Kidney (tissue), 14 donors: ENCODE results near the gene DAW1. TPM values are rescaled to one million over a fixed set of nuclear protein-coding genes. Genes with fewer than 3 reads are reported as not detected.
"Not testable (repeated sequence)": the region's sequence is repeated elsewhere in the genome, so short reads cannot be mapped to it uniquely, and the experiment has no call there.

Experiments used
- DNase-seq, 5 donors: peaks; one replicate each; pipeline ENCODE4 v3.0.0-alpha.2; 2013 to 2020
- FAIRE-seq: peaks from 2 replicates; lab custom pipeline; 2012; peaks lifted over from hg19 to GRCh38; lab: Jason Lieb, UNC
- H3K27ac ChIP-seq, 2 donors: one replicate each; pipeline ENCODE4 v1.7.0; 2013; ENCODE audit warnings: low read depth in 2 of 2, low read length in 2 of 2, inconsistent platforms in 1 of 2
- H3K27me3 ChIP-seq: one replicate; pipeline ENCODE4 v1.7.1; 2013; ENCODE audit warnings: low read length, inconsistent platforms; ENCODE audit not compliant: control insufficient read depth, insufficient read depth
- H3K36me3 ChIP-seq, 3 donors: one replicate each; pipeline versions ENCODE4 v1.7.0 to v1.7.1; 2013; ENCODE audit warnings: low read length in 3 of 3, control low read depth in 1 of 3, inconsistent platforms in 1 of 3; ENCODE audit not compliant: insufficient read depth in 3 of 3, control insufficient read depth in 2 of 3
- H3K4me1 ChIP-seq, 3 donors: one replicate each; pipeline versions ENCODE4 v1.7.0 to v1.7.1; 2013; ENCODE audit warnings: low read length in 3 of 3, inconsistent platforms in 1 of 3, low read depth in 1 of 3; ENCODE audit not compliant: control insufficient read depth in 2 of 3, insufficient read depth in 2 of 3
- H3K4me3 ChIP-seq, 3 donors: one replicate each; pipeline versions ENCODE4 v1.7.0 to v1.8.1; 2013; ENCODE audit warnings: low read length in 3 of 3, control low read depth in 1 of 3, inconsistent platforms in 1 of 3
- H3K9ac ChIP-seq, 3 donors: one replicate each; pipeline versions ENCODE4 v1.7.0 to v1.7.1; 2013; ENCODE audit warnings: low read length in 3 of 3, control low read depth in 1 of 3, inconsistent platforms in 1 of 3
- H3K9me3 ChIP-seq, 3 donors: one replicate each; pipeline versions ENCODE4 v1.7.0 to v1.7.1; 2013; ENCODE audit warnings: low read length in 3 of 3, control low read depth in 1 of 3, inconsistent platforms in 1 of 3; ENCODE audit not compliant: control insufficient read depth in 2 of 3, insufficient read depth in 1 of 3
- CTCF ChIP-seq: IDR thresholded peaks from 3 replicates; pipeline ENCODE4 v1.5.1; 2012; ENCODE audit warnings: mild to moderate bottlenecking, moderate library complexity, borderline replicate concordance; ENCODE audit not compliant: insufficient read depth; ENCODE audit errors: extremely low read depth
- intact Hi-C: fragments of 100-400 bp; cut with DNase I; formaldehyde crosslinking; loops from one replicate; pipeline ENCODE4 v1.11.1; 2022
- polyA plus RNA-seq: library from polyadenylated mRNA; stranded (reverse); fragments of 350-450 nt; fragmentation: Illumina TruSeq; extraction: RNeasy Lipid Tissue Mini Kit (QIAGEN cat#74804); gene quantifications from one replicate; pipeline ENCODE4 v1.2.3, GENCODE V29; 2014; ENCODE audit warnings: low read depth, low replicate concordance; ENCODE audit not compliant: insufficient read depth
- total RNA-seq: library from RNA; stranded (reverse); fragmentation: NEBNext Ultra II Directional; extraction: Animal tissue kit (Norgen Biotek cat#: 25700); gene quantifications from one replicate; pipeline ENCODE4 v1.2.1, GENCODE V29; 2021
- donor health status: control.
- donor health status: control.
- donor health status: control.
- donor health status: control.
- donor health status: control.
- donor health status: DM: yes; HTN: yes; CAD: no.
- donor health status: Normal renal cell carcinoma (clear cell type).

The DAW1 gene
- total and polyA plus RNA-seq, 2 donors from 2014 or later: 1.0 to 1.7 TPM

- intact Hi-C loops: no loop called here
- Histone ChIP-seq H3K9ac (no peak overlapping the region), H3K27ac (no peak overlapping the region), H3K36me3 (no peaks in the 10 kb centered on the region), H3K4me1 (no peaks in the 10 kb centered on the region), H3K4me3 (no peak overlapping the region), H3K9me3 (no peaks in the 10 kb centered on the region), H3K27me3 (no peaks in the 10 kb centered on the region)
- TF ChIP-seq CTCF: no peak
- no peak for FAIRE-seq
- no peak for DNase-seq
These were observed 36.3 kb upstream of the DAW1 start for GRCh38 chr2:227834916-227835650.

GRCh38 chr2:227839339-227840129, 31.9 kb upstream of the DAW1 start:
- DNase-seq, H3K4me3 ChIP-seq, H3K4me1 ChIP-seq, H3K27me3 ChIP-seq, H3K9ac ChIP-seq, H3K27ac ChIP-seq, H3K36me3 ChIP-seq, H3K9me3 ChIP-seq, intact Hi-C loops, FAIRE-seq: not testable (repeated sequence)

GRCh38 chr2:227846831-227847230, 24.6 kb upstream of the DAW1 start:
- H3K4me3 ChIP-seq: no peak overlapping the region
- no peak overlapping the region for H3K27ac ChIP-seq
- H3K9ac ChIP-seq: no peak overlapping the region
- TF ChIP-seq CTCF: no peak
- H3K4me1 ChIP-seq: no peaks in the 10 kb centered on the region
- DNase-seq: no peak
- intact Hi-C loops: no loop called here
- no peak for FAIRE-seq
- no peaks in the 10 kb centered on the region for H3K27me3 ChIP-seq
- no peaks in the 10 kb centered on the region for H3K36me3 ChIP-seq
- no peaks in the 10 kb centered on the region for H3K9me3 ChIP-seq

GRCh38 chr2:227848146-227848545, 23.3 kb upstream of the DAW1 start:
- no peak for DNase-seq
- FAIRE-seq: no peak
- Histone ChIP-seq H3K36me3 (no peaks in the 10 kb centered on the region), H3K4me1 (peaks cover 0 to 5% (median 0%) of the 10 kb centered on the region in 3 donors), H3K9me3 (no peaks in the 10 kb centered on the region), H3K27ac (no peak overlapping the region), H3K27me3 (no peaks in the 10 kb centered on the region), H3K9ac (no peak overlapping the region), H3K4me3 (no peak overlapping the region)
- intact Hi-C loops: no loop called here
- TF ChIP-seq CTCF: no peak
